Purkinje cell (primary cell): ENCODE results near the gene TUBB3. TPM values are rescaled to one million over a fixed set of nuclear protein-coding genes. Genes with fewer than 3 reads are reported as not detected.

Experiments used
- polyA plus RNA-seq: library from polyadenylated mRNA; unstranded; fragments of >200 nt; fragmentation: Nextera tagmentation; gene quantifications from 2 replicates; pipeline ENCODE4 v1.2.1, GENCODE V29; 2014

TUBB3 gene
- 77.9 and 96.8 TPM in 2 replicates for polyA plus RNA-seq

DNA sequence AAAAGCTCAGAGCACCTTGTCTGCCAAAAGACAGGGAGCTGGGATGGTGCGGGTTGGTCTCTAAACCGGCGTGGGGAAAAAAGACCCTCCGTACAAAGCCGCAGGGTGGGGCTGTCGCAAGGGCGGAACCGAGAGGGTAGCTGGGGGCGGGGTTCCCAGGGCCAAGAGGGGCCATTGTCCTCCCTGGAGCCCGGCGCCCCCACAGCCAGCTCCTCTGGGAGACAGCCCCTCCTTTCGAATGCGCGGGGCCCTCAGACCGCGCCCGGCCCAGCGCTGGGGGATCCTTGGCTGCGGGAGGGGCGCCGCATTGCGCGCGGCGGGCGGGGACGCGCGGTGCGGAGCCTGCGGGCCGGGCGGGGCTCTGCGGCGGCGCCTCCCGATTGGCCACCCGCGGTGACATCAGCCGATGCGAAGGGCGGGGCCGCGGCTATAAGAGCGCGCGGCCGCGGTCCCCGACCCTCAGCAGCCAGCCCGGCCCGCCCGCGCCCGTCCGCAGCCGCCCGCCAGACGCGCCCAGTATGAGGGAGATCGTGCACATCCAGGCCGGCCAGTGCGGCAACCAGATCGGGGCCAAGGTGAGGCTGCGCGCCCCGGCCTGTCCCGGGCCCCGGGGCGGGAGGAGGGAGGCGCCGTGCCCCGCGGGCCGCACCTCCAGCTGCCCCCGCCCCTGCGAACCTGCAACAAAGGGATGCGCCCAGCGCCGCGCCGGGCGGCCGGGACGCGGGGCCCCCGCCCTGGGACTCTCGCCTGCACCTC is at the start of gene TUBB3:
TUBB3 (plus strand) TSS at position 459 of the 756 bp plus-strand sequence; CDS start at position 519, 60 bp downstream.

DNA sequence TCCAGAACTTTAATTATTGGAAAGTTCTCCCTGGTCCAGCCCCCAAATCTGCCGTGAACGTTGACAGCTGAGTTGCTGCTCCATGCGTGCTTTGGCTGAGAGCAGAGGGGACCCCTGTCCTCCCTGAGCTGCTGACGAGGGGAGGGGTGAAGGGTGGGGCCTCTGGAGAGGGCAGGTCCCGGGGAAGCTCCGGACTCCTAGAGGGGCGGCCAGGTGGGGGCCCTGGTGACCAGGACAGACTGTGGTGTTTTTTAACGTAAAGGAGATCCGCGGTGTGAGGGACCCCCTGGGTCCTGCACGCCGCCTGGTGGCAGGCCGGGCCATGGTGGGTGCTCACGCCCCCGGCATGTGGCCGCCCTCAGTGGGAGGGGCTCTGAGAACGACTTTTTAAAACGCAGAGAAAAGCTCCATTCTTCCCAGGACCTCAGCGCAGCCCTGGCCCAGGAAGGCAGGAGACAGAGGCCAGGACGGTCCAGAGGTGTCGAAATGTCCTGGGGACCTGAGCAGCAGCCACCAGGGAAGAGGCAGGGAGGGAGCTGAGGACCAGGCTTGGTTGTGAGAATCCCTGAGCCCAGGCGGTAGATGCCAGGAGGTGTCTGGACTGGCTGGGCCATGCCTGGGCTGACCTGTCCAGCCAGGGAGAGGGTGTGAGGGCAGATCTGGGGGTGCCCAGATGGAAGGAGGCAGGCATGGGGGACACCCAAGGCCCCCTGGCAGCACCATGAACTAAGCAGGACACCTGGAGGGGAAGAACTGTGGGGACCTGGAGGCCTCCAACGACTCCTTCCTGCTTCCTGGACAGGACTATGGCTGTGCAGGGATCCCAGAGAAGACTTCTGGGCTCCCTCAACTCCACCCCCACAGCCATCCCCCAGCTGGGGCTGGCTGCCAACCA is 4.4 kb upstream of the TUBB3 start, which contains the start of gene MC1R:
MC1R (plus strand) TSS at position 410 of the 895 bp plus-strand sequence; CDS start at position 807, 397 bp downstream.

Other genes starting within 250 kb of the TUBB3 start
- gene CDK10, start 236.7 kb upstream of the TUBB3 start, polyA plus RNA-seq, result 3.4 and 4.0 TPM in 2 replicates
- 0.73 and 1.2 TPM in 2 replicates for gene SPATA2L, start 221.6 kb upstream of the TUBB3 start, polyA plus RNA-seq
- 1.3 and 1.6 TPM in 2 replicates for gene VPS9D1, start 202.4 kb upstream of the TUBB3 start, polyA plus RNA-seq
- gene ZNF276, start 201.8 kb upstream of the TUBB3 start, polyA plus RNA-seq, result 0.13 and 0.69 TPM in 2 replicates
- not detected in 2 replicates for gene FANCA, start 106.7 kb upstream of the TUBB3 start, polyA plus RNA-seq
- gene SPIRE2, start 94.9 kb upstream of the TUBB3 start, polyA plus RNA-seq, result 0.84 and 1.6 TPM in 2 replicates
- 70.6 and 108 TPM in 2 replicates for gene TCF25, start 49.8 kb upstream of the TUBB3 start, polyA plus RNA-seq
- 0.09 and 1.0 TPM in 2 replicates for gene MC1R, start 4.5 kb upstream of the TUBB3 start, polyA plus RNA-seq
- gene DEF8, start 25.4 kb downstream of the TUBB3 start, polyA plus RNA-seq, result 25.1 and 30.8 TPM in 2 replicates
- 36.5 and 52.1 TPM in 2 replicates for gene DBNDD1, start 96.1 kb downstream of the TUBB3 start, polyA plus RNA-seq
- 0.18 TPM in 1 of 2 replicates, not detected in the other for gene PRDM7, start 154.0 kb downstream of the TUBB3 start, polyA plus RNA-seq